Measurements from ENCODE around the gene ITGB4.
A peak's percentile ranks its signal among the peaks of the same experiment; 100 is the strongest.

The ITGB4 gene

DNA sequence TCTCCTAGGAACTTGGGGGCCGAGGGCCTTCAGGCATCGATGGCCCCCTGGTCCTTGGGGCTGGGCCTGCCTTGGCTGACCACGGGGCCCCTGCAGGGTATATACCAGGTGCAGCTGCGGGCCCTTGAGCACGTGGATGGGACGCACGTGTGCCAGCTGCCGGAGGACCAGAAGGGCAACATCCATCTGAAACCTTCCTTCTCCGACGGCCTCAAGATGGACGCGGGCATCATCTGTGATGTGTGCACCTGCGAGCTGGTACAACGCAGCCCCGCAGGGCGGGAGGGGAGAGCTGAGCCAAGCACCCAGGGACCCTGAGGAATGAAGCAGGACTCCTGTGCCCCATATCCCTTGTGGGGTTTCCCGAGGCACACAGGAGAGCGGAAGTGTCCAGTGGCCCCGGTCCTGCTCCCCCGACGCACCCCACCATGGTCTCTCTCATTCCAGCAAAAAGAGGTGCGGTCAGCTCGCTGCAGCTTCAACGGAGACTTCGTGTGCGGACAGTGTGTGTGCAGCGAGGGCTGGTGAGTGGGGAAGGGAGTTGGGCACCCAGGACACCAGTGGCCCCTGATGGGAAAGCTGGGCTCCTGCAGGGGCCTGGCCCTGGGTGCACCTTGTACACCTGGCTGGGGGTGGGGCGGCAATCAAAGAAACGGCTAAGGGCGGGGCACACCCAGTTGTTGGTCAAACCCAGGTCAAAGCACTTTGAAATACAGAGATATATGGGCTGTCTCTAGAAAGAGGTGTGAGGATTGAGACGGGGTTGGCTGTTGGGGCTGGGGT lies 10.6 kb downstream of the ITGB4 start:
- DNase-seq (ENCODE audit: low read depth), result no peak

- DNase-seq (ENCODE audit: low read depth), result no peak
These were observed 12.2 kb downstream of the ITGB4 start for GRCh38 chr17:75733471-75733870.

DNA sequence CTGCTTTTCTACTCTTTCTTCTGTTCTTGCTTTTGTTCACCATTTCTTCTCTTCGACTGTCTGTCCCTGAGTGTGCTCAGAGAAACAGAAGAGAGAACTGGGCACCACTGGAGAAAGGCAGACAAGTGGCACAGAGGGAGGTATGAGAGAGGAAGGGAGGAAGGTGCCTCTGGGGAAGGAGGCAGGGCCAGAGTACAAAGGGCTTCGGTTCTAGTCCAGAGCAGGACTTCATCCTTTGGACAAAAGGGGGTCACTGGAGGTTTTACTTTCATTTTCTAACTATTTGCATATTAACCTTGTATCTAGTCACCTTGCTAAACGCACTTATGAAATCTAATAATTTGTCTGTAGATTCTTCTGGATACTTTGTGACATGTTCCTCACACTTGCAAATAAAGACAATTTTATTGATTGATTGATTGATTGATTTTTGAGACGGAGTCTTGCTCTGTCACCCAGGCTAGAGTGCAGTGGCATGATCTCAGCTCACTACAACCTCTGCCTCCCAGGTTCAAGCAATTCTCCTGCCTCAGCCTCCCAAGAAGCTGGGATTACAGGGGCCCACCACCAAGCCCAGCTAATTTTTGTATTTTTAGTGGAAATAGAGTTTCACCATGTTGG lies 13.5 kb downstream of the ITGB4 start:
- no peak for DNase-seq (ENCODE audit: low read depth)

DNA sequence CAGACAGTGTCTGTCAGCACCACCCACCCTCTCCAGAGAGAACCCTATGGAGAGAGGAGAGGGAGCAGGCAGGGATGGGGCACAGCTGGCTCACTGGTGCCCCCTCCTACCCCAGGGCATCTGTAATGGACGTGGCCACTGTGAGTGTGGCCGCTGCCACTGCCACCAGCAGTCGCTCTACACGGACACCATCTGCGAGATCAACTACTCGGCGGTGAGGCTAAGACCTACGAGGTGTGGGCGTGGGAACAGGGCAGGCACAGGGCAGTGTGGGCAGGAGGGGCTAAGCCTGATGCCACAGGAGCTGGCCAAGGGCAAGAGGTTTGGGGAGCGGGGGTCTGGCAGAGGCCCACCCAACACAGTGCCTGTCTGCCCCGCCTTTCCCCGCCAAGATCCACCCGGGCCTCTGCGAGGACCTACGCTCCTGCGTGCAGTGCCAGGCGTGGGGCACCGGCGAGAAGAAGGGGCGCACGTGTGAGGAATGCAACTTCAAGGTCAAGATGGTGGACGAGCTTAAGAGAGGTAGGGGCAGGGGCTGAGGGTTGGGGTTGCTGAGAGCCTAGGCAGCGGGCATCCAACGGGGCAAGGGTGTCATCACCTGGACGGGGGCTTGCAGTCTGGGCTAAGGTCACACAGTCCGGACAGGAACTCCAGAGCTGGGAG lies 15.0 kb downstream of the ITGB4 start:
- no peak for DNase-seq (ENCODE audit: low read depth)

DNA sequence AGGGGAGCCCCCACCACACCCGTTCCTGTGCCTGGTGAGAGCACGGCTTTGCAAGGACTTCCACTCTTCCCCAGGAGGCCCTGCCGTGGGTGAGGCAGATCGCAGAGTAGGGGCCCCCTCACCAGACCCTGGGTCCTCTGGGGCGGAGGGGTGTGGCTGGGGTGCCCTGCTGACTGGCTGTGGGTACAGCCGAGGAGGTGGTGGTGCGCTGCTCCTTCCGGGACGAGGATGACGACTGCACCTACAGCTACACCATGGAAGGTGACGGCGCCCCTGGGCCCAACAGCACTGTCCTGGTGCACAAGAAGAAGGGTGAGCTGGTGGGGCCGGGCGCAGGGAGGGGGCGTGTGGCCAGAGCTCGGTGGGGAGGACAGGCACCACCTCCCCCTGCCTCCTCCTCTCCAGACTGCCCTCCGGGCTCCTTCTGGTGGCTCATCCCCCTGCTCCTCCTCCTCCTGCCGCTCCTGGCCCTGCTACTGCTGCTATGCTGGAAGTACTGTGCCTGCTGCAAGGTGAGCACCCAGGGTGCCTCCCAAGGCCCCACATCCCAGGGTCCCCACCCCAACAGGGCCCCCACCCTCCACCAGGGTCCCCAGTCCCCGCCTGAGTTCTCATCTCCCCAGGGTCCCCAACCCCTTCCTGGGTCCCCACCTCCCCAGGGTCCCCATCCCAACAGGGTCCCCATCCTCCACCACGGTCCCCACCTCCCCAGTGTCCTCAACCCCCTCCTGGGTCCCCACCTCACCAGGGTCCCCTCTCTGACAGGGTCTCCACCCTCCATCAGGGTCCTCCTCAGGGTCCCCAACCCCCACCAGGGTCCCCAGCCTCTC lies 16.1 kb downstream of the ITGB4 start:
- DNase-seq (ENCODE audit: low read depth), result no peak

DNA sequence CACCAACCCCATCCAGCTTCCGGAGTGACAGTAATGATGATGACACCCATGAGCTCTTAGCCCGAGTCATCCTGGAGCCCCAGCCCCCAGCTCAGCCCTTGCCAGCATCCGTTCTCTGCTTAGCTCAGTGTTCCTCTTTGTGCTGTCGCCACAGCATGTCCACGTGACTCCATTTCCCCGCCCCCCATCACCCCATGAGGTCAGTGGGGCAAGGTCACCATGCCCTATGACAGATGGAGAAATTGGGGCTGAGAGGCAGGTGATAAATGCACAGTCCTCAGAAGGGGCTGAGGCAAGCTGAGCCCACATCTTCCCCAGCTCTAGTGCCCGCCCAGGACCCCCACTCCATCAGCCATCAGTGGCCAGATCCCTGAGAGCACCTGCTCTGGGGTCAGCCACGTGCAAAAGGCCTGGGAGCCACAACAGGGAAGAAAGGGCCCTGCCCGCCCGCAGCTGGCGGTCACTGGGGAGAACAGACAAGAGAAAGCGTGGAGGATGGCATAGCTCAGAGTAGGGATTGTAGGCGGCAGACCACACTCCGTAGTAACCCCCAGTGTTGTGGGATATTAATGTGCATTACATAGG lies 17.1 kb downstream of the ITGB4 start:
- peak; percentile 49 for DNase-seq (ENCODE audit: low read depth)

GRCh38 chr17:75739174-75739573 lies 17.9 kb downstream of the ITGB4 start:
- no peak for DNase-seq (ENCODE audit: low read depth)

DNA sequence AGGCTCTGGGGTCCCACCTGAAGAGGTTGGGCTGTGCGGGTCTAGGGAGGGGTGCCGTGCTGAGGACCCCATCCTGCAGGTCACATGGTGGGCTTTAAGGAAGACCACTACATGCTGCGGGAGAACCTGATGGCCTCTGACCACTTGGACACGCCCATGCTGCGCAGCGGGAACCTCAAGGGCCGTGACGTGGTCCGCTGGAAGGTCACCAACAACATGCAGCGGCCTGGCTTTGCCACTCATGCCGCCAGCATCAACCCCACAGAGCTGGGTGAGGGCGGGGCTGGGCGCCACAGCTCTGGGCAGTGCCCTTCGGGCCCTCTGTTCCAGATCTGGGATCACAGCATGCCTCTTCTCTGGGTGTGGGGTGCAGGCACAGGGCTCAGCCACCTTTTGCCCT lies 18.5 kb downstream of the ITGB4 start:
- DNase-seq (ENCODE audit: low read depth), result no peak

DNA sequence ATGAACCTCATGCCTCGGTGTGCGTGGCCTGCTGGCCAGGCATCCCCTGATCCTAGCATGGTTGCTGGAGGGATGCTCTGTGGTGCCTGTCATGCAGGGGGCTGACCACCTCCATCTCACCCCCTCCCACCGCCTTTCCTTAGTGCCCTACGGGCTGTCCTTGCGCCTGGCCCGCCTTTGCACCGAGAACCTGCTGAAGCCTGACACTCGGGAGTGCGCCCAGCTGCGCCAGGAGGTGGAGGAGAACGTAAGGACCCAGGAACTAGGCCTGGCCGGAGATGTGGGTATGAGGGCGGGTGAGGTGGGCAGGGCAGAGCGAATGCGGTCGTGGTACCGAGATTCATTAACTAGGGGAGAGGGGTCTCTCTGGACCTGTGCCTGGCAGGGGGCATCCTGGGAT lies 19.0 kb downstream of the ITGB4 start:
- no peak for DNase-seq (ENCODE audit: low read depth)

DNA sequence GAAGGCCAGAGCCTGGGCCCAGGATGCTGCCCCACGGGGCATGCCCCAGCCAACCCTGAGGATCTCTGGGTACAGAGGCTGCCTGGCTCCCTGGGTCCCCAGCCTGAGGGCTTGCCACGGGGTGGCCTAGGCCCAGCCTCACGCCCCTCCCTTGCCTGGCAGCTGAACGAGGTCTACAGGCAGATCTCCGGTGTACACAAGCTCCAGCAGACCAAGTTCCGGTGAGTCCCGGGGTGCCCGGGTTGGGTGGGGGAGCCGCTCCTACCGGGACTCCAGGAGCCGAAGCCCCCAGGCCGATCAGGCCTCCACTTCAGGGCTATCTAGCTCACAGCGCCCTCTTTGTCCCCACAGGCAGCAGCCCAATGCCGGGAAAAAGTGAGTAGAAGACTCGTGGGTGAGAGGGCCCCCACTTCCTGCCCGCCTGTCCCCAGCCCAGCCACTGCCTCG lies 19.4 kb downstream of the ITGB4 start:
- no peak for DNase-seq (ENCODE audit: low read depth)

- DNase-seq (ENCODE audit: low read depth), result no peak
These were observed 21.1 kb downstream of the ITGB4 start for GRCh38 chr17:75742337-75742736.

GRCh38 chr17:75743625-75744206 lies 22.5 kb downstream of the ITGB4 start:
- DNase-seq (ENCODE audit: low read depth), result no peak

- no peak for DNase-seq (ENCODE audit: low read depth)
These were observed 27.4 kb downstream of the ITGB4 start for GRCh38 chr17:75748706-75749105.

DNA sequence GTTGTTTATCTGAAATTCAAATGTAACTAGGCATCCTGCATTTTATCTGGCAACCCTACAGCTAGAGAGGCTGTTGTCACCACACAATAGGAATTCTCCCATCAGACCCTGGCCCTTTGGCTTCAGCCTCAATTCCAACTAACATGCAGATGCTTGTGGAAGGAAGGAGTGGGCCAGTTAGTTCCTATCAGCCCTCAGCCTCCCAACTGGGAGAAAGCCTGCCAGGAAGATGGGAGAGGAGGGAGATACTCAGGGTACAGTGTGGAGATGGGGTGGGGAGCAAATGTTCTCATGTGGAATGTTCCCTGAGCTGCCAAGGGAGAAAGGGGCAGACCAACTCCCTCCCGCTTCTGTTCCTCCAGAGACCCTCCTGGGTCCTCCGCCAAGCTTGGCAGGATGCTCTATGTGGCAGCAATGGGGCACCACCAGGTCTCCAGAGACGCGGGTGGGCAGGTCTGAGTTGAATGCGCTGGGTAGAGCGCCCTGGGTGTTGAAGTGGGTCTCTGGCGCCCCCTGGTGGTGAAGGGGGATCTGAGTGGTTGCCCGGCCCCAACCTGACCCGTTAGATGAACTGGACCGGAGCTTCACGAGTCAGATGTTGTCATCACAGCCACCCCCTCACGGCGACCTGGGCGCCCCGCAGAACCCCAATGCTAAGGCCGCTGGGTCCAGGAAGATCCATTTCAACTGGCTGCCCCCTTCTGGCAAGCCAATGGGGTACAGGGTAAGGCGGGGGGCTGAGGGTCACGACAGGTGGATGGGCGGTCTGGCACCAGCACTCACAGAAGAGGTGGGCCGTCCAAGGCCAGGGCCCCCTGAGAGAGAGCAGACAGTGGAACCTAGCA lies 28.5 kb downstream of the ITGB4 start:
- DNase-seq (ENCODE audit: low read depth), result peak; percentile 66

DNA sequence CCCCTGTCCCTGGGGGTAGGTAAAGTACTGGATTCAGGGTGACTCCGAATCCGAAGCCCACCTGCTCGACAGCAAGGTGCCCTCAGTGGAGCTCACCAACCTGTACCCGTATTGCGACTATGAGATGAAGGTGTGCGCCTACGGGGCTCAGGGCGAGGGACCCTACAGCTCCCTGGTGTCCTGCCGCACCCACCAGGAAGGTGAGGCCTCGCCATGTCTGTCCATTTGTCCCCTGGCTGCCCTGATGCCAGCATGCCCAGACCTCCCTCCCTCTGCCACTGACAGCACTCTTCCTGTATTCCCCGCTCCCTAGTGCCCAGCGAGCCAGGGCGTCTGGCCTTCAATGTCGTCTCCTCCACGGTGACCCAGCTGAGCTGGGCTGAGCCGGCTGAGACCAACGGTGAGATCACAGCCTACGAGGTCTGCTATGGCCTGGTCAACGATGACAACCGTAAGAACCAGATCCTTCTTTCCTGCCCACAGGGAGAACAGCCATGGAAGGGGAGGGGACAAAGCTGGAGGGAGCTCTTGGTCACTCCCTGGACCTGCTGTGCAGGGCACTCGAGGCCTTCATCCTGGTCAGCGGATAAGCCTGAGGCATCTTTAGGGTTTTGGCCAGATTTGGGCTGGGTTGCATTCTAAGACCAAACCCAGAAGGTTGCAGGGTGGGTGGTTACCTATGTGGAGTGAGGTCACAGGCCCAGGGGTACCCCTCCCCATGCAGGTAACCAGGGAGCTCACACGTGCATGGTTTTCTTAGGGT lies 29.6 kb downstream of the ITGB4 start:
- no peak for DNase-seq (ENCODE audit: low read depth)

DNA sequence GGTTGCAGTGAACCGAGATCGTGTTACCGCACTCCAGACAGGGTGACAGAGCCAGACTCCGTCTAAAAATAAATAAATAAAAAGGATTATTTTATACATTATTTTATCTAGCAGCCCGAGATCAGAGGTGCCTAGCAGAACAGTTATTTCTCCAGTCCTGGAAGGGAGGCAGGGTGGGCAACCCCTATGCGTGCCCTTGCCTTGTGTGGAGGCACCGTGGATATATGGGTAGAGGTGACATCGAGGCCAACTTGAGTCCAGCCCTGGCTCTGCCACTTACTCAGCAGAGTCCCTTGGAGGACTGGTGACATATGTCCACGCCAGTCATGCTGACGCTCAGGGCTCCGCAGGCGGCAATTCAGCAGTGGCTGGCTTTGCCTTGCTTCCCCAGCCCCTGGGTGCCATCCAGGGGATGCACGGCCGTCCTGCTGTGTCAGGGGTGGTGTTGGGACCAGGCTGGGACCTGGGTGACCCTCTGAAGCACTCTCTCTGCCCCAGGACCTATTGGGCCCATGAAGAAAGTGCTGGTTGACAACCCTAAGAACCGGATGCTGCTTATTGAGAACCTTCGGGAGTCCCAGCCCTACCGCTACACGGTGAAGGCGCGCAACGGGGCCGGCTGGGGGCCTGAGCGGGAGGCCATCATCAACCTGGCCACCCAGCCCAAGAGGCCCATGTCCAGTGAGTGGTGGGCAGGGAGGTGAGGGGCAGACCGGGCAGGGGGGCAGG lies 30.6 kb downstream of the ITGB4 start:
- DNase-seq (ENCODE audit: low read depth), result no peak

DNA sequence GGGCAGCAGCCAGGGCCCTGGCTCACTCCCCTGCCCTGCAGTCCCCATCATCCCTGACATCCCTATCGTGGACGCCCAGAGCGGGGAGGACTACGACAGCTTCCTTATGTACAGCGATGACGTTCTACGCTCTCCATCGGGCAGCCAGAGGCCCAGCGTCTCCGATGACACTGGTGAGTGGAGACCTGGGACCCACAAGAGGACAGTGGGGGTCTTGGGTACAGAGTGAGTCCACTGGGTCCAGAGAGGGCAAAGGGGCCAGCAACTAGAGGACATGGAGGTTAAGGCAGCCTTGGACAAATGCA lies 31.1 kb downstream of the ITGB4 start:
- DNase-seq (ENCODE audit: low read depth), result no peak

GRCh38 chr17:75752802-75753513 lies 31.7 kb downstream of the ITGB4 start:
- DNase-seq (ENCODE audit: low read depth), result no peak

Measured in CMK (cell line).